ENCODE data around the gene SUMO3.

DNA sequence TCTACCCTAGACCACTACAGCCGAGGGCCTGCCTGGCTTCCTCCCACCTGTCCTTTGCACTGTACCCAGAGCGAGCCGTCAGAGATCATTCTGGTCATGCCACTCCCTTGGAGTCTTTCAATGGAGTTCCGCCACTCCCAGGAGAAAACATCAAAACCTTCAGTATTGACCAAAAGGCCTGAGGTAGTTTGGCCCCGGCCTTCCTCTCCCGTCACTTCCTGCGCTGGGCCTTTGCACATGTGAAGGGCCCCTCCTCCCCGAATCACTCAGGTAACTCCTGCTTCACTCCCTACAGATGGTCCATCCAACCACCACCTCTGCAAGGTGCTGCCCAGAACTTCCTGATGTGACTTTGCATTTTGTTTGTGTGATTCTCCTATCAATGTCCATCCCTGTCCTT lies 42.9 kb downstream of the SUMO3 start:
- no peak for TF ChIP-seq ZBTB37 (CRISPR knock-in tag; IDR thresholded peaks at IDR 0.05)
- no peak for TF ChIP-seq EZH2 (conservative IDR thresholded peaks at IDR 0.05; ENCODE audit: low read depth, low read length)
- TF ChIP-seq ZNF510 (CRISPR knock-in tag; IDR thresholded peaks at IDR 0.05; ENCODE audit: low read depth): no peak
- TF ChIP-seq JUNB (CRISPR knock-in tag; IDR thresholded peaks at IDR 0.05; ENCODE audit: borderline replicate concordance): no peak
- no peak for TF ChIP-seq TCF12 (IDR thresholded peaks at IDR 0.05)
- no peak for TF ChIP-seq TCF12 (CRISPR knock-in tag; IDR thresholded peaks at IDR 0.05)
- no peak for TF ChIP-seq HNRNPL (IDR thresholded peaks at IDR 0.05; ENCODE audit: low read depth, low read length)
- TF ChIP-seq NFKB2 (CRISPR knock-in tag; IDR thresholded peaks at IDR 0.05; ENCODE audit: borderline replicate concordance): no peak
- no peak for TF ChIP-seq CBX5 (CRISPR knock-in tag; IDR thresholded peaks at IDR 0.05; ENCODE audit: borderline replicate concordance)
